Activated naive CD8-positive, alpha-beta T cell treated with anti-CD3 and anti-CD28 coated beads, Interleukin-2, amount 50 U/mL, for 16 hours (primary cell): Measurements from ENCODE around the gene AGBL1.
"Not testable (repeated sequence)": the region's sequence is repeated elsewhere in the genome, so short reads cannot be mapped to it uniquely, and the experiment has no call there.

Source experiments
- DNase-seq: peaks from one replicate; pipeline ENCODE4 v3.0.0-alpha.2; 2020; ENCODE audit warnings: low read depth, low spot score

The AGBL1 gene

DNA sequence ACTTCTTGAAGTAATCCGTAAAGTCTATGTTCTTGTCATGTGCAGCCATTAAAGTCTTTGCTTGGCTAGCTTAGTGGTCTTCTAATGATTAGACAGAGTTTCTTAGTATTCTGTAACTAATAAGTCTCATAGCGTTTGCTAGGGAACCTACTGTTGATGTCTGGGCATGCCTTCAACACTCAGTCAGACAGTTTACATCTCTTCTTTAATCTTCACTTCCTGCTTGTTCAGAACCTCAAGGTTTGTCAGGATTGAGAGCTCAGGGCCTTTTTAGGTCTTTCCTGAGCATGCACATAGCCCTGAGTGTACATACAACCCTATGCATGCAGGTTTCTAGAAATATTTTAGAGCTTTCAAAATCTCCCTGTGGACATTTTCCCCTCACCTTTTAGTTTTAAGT, 426.3 kb downstream of the AGBL1 start:
- no peak for DNase-seq

DNA sequence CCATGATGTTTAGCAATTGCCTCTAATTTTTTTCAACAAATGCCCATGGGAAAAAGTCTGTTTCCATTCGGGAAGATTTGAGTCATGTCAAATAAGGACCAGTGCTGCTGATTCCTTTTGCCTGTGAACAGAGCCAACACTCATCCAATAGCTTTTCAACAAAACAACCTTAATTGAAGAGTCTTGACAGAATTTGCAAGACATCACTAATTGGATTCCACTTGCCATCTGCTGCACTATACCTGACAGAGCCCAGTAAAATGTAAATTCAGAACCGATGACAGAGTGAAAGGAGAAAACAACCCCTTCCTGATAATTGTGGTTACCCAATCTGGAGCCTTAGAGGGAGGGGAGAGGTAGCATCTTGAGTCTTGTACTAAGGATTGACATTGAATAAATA, 426.7 kb downstream of the AGBL1 start:
- no peak for DNase-seq

- no peak for DNase-seq
Observed at GRCh38 chr15:86515625-86516024, 436.0 kb downstream of the AGBL1 start.

- DNase-seq: no peak
Observed at GRCh38 chr15:86522721-86523120, 443.1 kb downstream of the AGBL1 start.

- DNase-seq: no peak
Observed at GRCh38 chr15:86526938-86527690, 447.4 kb downstream of the AGBL1 start.

- DNase-seq: not testable (repeated sequence)
Observed at GRCh38 chr15:86528094-86528493, 448.4 kb downstream of the AGBL1 start.

DNA sequence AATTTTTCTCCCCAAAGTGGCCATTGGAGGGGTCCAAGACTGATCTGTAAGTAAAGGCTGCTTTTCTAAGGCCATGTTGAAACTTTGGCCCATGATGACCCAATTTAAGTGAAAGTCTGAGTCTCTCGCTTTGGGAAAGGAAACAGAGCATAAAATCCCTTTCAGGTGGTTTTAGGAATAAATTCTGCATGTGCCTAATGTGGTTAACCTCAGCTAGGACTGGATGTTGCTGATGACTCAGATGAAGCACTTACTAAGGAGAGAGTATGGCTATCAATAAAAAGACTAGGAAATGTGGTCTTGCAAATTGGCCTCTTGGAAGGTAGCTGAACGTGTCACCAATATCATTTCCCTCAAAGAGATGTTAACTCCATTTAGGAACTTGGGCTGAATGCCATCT, 458.5 kb downstream of the AGBL1 start:
- DNase-seq: no peak

DNA sequence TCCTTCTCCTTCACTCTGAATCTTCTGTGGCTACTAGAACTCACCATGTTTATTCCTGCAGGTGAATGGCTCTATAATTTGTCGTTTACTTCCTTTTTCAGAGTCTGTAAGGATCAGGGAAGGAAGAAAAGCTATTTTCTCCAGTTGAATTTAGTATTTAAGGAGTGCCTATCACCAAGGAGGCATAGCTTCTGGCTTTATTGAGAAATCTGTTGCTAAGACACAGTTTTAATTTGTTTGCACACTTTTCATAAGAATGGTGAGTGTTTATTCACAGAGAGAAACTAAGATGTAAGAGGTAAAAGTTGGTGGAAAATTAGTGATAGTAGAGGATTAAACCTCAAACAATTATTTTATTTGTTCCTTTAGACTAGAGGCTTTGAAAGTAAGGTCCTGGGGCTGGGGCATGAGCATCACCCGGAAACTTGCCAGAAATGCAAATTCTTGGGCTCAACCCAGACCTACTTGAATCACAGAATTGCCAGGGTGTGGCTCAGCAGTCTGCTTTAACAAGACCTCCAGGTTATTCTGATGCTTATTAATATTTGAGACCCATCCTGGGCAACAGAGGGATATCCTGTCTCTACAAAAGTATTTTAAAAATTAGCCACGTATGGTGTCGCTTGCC, 461.3 kb downstream of the AGBL1 start:
- DNase-seq: no peak

- DNase-seq: no peak
Observed at GRCh38 chr15:86541540-86541939, 461.9 kb downstream of the AGBL1 start.

DNA sequence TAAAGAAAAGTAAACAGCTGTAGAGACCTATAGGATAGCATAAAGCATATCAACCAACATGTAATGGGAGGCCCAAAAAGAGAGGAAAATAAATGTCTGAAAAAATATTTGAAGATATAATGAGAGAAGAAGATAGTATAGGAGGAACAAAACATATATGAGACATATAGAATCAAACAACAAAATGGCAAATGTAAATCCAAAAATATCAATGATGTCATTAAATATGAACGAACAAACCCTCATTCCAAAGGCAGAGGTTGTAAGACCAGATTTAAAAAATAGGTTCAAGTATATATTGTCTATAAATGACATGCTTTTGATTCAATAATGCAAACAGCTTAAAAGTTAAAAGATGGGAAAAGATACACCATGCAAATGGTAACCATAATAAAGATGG, 470.4 kb downstream of the AGBL1 start:
- DNase-seq: no peak

DNA sequence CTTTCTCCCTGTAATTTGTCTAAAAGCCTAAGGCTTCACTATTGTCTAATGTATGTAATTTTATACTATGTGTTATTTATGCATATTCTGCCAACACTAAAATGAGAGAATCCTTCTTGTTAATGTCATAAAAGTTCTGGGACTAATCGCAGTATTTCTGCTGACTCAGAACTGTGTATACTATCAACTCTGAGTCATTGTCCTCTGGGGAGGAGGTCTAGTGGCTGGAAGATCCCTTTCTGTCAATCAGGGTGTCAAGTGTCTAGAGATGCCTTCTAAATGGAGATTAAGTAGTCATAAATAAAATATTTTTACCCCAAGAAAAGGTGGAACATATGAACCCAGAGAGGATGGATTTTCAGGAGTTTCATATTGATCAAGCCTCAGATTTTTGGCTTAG, 473.4 kb downstream of the AGBL1 start:
- no peak for DNase-seq

DNA sequence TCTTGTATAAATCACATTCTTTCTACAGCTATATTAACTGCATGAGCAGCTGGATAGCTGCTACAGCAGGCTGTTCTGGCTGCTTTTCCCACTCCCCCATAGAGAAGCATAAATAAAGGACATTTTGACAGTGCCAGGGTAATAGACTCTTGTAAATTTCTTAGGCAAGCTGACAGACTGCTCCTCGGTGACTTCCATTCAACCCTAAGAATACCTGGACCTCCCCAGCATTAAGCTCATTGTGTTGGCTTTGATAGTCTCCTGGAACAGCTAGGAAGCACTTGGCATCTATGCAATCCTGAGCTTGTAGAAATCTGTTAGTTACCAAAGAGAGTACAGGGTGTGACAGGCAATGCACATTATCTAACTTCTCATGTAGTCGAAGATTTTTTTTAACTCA, 475.4 kb downstream of the AGBL1 start:
- DNase-seq: no peak

GRCh38 chr15:86555939-86556338, 476.3 kb downstream of the AGBL1 start:
- DNase-seq: no peak

DNA sequence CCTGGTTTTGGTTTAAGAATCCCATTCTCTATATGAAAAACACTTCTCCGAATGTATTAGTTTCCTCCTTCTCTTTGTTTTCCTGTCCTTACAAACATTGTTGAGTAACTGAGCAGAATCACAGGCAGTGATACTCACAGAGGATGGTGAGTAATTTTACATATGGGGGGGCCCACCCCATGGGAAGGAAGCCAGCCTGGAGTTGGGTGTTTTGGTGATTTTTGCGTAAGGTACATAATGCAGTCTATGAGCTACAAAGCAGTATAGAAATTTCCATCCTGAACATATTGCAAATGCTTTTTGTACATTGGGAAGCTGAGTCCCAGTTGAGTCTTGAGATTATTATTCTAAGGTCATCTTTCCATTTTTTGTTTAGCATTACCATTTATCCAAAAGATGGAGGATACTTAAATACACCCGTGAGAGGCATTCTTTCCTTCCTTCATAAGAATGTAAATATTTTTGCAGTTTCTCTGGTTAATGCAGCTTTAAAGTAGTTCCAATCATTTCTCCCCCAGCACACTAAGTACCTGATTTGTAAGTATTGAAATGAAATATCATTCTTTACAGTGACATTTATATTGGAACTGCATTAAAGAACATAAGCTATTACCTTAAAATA, 476.8 kb downstream of the AGBL1 start:
- no peak for DNase-seq

DNA sequence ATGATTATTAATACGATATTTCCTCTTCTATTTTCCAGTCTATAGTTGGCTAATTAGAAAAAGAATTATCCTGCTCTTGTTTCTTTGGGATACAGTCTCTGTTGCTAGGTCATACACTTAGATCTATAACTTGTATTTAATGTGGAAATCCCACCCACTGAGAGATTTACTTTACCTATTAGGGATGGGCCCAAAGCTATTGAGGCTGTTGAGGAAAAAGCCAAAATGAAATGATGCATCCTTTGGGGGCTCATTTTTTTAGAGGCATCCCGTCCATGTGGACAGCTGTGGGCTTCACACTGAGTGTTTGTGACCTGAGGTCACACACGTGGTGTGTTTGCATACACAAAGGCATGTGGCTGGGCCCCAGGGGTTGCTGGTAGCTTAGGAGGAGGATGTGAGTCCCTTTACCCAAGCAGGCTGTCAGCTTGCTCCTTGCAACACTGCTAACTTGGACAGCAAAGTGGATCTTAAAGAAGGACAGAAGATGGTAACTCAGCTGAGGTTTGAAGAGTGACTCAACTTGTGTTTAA, 477.4 kb downstream of the AGBL1 start:
- no peak for DNase-seq

DNA sequence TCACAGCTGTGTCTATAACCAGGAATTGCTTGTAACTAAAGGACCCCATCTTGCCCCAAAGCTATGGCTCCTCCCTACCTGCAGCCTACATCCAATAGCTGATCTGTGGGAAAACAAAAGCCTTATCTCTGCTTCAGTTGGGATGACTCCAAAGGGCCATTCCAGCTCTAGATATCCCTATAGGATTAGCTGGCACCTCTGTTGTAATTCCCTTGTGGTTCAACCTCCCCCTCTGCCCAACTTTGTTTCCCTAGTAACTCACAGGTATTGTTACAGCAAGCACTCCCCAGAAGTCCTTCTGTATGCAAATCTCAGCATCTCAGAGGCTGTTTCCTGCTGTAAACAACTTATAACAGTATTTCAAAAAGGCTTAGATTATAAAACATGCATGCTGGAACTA, 478.6 kb downstream of the AGBL1 start:
- no peak for DNase-seq

DNA sequence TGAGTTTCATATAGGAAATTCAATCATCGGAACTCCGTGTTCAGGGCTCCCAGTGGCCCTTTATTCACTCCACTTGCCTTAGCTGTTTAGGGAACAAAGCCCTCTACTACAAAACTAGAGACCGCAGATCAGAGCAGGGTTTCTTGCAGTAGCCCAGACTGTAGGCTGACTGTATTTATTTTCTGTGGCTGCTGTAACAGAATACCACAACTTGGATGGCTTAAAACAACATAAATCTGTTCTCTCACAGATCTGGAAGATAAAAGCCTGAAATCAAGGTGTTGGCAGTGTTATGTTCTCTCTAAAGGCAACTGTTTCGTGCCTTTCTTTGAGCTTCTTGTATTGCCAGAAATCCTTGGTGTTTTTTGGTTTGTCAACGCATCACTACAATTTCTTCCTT, 479.0 kb downstream of the AGBL1 start:
- DNase-seq: no peak

DNA sequence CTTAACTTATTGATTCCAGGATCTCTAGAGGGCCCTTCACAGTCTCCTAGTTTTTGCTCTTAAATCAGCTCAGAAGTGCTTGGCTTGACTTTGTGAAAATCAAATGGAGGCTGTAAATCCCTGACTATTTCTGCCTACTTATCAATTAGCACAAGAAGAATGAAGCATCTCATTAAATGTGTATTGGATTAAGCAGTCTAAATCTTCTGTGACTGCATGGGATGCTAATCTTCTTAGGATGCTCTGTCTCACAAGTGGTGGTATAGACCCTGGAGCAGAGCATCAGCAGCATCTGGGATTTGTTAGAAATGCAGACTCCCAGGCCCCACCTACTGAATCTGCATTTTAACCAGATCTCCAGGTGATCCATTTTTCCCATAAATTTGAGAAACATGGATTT, 488.7 kb downstream of the AGBL1 start:
- no peak for DNase-seq

DNA sequence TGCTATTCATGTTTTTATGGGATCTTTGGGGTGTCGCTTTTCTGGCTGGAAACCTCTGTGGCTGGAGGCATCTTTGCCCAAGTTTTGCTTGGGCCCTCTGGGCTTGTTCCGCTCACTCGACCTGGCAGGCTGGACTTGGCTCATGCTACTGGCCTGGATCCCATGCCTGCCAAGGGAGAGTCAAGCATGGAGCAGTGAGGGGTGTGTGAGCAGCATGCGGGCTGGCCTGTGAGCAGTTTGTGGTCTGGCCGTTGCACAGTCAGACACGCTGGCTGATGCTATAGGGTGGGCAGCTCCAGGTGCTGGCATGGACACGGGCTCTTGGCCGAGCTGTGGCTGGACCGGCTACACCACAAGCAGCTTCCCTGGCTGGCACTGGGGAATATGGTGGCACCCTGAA, 491.1 kb downstream of the AGBL1 start:
- no peak for DNase-seq

GRCh38 chr15:86571873-86572272, 492.2 kb downstream of the AGBL1 start:
- no peak for DNase-seq

- no peak for DNase-seq
Observed at GRCh38 chr15:86572368-86572841, 492.7 kb downstream of the AGBL1 start.

DNA sequence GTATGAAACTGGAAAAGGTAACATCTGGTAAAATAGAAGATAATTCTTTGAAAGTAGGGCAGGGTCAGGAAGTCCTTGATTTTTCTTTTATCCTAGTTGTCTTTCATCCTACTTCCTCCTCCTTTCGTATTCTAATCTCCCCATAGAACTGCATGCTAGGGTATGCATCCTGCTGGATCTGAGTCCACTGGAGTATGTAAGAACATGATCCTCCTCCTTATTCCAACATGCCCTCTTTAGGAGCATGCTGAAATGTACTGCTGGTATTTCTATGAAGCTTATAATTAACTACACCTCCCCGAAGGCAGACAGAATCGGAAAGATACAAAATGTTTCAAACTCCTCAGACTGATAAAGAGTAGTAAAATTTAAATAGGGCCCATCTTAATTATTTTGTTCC, 493.8 kb downstream of the AGBL1 start:
- no peak for DNase-seq

GRCh38 chr15:86588413-86588812, 508.7 kb downstream of the AGBL1 start:
- DNase-seq: no peak
